Activated T-cell treated with anti-CD3 and anti-CD28 coated beads, Interleukin-2, amount 50 U/mL, for 4 hours (primary cell): ENCODE results near the gene CIB2. TPM values are rescaled to one million over a fixed set of nuclear protein-coding genes. Genes with fewer than 3 reads are reported as not detected.

Experiments used
- ATAC-seq, 2 donors: fragments of 200-7000 bp; cut with Tn5 transposase; one replicate each; pipeline ENCODE4 v1.10.0; 2021
- DNase-seq: peaks from one replicate; pipeline ENCODE4 v3.0.0-alpha.2; 2020
- H3K27me3 Mint-ChIP-seq: one replicate; pipeline ENCODE4 v1.8.0; 2021; ENCODE audit warnings: low read depth, mixed read lengths
- H3K36me3 Mint-ChIP-seq: one replicate; pipeline ENCODE4 v1.8.0; 2022; ENCODE audit warnings: mixed read lengths; ENCODE audit not compliant: insufficient read depth
- H3K4me1 Mint-ChIP-seq: one replicate; pipeline ENCODE4 v1.8.0; 2021; ENCODE audit warnings: low read depth, mixed read lengths
- H3K4me3 Mint-ChIP-seq: one replicate; pipeline ENCODE4 v1.8.0; 2021; ENCODE audit warnings: mild to moderate bottlenecking, moderate library complexity, mixed read lengths
- H3K9me3 Mint-ChIP-seq: one replicate; pipeline ENCODE4 v1.8.0; 2021; ENCODE audit warnings: mixed read lengths
- total RNA-seq, 3 donors: library from RNA; stranded (reverse); gene quantifications; one replicate each; pipeline ENCODE4 v1.2.1, GENCODE V29; 2021

The CIB2 gene
- total RNA-seq, 3 donors from 2014 or later = 1.3 to 2.0 (median 1.3) TPM

DNA sequence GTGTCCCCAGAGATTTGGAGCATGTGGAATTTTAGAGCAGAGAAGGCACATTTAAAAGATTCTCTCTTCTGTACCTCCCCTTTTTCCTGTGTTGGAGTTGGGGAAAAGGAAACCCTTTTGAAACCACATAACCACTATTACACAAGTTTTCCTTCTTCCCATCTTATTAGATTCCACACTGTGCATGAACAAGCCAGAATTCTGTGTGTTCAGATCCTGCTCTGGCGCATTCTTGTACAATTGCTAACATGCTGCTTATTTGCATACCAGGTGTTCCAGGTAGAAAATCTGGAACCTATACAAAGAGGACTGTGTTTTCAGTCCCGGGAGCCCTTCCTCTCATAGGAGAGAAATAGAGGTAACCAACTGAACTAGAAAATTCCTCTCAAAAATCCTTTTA lies 2.6 kb upstream of the CIB2 start:
- Mint-ChIP-seq H3K9me3 (no peaks in the 10 kb centered on the region), H3K4me1 (peaks cover 11% of the 10 kb centered on the region), H3K4me3 (no peak overlapping the region), H3K27me3 (no peaks in the 10 kb centered on the region), H3K36me3 (no peaks in the 10 kb centered on the region)
- DNase-seq (no peak), ATAC-seq (no peak)

GRCh38 chr15:78130466-78131294 lies 565 bp downstream of the CIB2 start:
- no peaks in the 10 kb centered on the region for H3K27me3 Mint-ChIP-seq
- peaks cover 11% of the 10 kb centered on the region for H3K4me1 Mint-ChIP-seq
- peak overlapping the region; percentile 74 for H3K4me3 Mint-ChIP-seq
- no peaks in the 10 kb centered on the region for H3K9me3 Mint-ChIP-seq
- no peaks in the 10 kb centered on the region for H3K36me3 Mint-ChIP-seq
- peak; percentile 51 to 59 for ATAC-seq
- DNase-seq = peak; percentile 23

DNA sequence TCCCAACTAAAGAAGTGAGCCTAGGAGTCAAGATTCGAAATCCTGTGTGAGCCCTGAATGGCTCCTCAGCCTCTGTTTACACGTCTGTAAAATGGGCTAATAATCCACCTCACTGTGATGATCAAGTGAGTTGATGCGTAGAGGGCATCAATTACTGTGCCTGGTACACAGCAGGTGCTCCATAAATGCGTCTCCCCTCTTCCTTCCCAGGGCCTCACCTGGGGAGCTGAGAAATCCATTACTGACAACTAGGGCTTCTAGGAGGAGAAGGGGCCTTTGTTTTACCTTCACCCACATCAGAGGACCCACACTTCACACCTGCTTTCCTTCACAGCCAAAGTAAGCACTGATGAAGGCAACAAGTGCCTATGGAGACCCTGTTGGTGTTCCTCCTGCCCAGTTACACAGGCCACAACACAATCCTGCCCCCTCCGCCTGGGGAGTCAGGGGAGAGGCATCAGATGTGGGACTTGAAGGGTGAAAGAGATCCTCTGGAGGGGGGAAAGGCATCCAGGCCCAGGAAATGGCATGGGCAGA lies 1.4 kb downstream of the CIB2 start:
- Mint-ChIP-seq H3K36me3 (no peaks in the 10 kb centered on the region), H3K27me3 (no peaks in the 10 kb centered on the region), H3K4me3 (peak overlapping the region; percentile 74), H3K4me1 (peaks cover 11% of the 10 kb centered on the region), H3K9me3 (no peaks in the 10 kb centered on the region)
- ATAC-seq = no peak
- no peak for DNase-seq

DNA sequence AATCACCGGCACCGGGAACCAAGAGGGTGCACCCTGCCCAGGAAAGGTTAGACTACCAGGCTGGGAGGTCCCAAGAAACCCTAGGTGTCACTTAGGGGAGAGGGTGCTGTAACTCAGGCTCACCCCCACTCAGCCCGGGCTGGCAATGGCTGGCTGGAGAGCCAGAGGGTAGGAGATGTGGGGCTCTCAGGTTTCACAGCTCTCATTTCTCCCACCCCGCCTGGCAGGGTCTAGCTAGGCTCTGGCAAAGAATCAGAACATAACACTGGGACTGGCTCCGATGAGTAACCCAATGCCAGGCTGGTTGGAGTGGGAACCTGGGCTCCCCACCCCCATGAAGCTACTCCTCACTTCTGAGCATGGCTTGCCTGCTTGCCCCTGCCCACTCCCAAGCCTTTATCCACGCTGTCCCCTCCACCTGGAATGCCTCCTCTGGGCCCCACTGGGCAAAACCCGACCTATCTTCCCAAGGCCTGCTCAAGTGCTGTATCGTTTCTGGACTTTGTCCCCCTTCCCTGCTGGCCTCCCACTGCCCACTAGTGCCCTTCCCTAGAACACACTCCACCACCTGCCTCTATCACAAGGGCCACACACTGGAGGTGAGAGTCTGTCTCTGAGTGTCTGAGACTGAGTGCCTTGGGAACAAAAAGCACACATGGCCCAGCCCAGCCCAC lies 2.0 kb downstream of the CIB2 start:
- Mint-ChIP-seq H3K4me3 (no peak overlapping the region), H3K27me3 (no peaks in the 10 kb centered on the region), H3K9me3 (no peaks in the 10 kb centered on the region), H3K4me1 (peaks cover 11% of the 10 kb centered on the region), H3K36me3 (no peaks in the 10 kb centered on the region)
- ATAC-seq (no peak), DNase-seq (no peak)

DNA sequence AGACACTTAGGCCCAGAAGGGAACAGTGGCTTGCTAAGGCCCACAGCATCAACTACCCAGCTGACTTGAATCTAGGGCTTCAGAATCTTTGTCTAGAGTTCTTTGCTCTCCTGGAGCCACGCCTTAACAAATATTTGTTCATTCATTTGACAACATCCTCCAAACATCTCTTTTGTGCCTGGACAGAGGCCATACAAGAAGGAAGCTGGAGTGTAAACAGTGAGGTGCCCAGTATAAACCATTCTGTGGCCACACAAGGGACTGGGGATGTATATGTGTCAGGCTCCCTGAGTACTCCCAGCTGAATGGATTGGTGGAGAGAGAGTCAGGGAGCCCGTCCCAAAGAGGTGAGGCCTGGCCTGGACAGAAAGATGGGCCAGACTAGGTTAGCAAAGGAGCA lies 3.4 kb downstream of the CIB2 start:
- no peak overlapping the region for H3K4me3 Mint-ChIP-seq
- DNase-seq (no peak), ATAC-seq (no peak)
- peaks cover 9% of the 10 kb centered on the region for H3K4me1 Mint-ChIP-seq
- no peaks in the 10 kb centered on the region for H3K9me3 Mint-ChIP-seq
- no peaks in the 10 kb centered on the region for H3K27me3 Mint-ChIP-seq
- H3K36me3 Mint-ChIP-seq = no peaks in the 10 kb centered on the region

- H3K36me3 Mint-ChIP-seq = no peaks in the 10 kb centered on the region
- ATAC-seq = no peak
- no peaks in the 10 kb centered on the region for H3K4me1 Mint-ChIP-seq
- H3K9me3 Mint-ChIP-seq = no peaks in the 10 kb centered on the region
- no peak for DNase-seq
- H3K4me3 Mint-ChIP-seq = no peak overlapping the region
- no peaks in the 10 kb centered on the region for H3K27me3 Mint-ChIP-seq
Measured at GRCh38 chr15:78125267-78125666, 6.0 kb downstream of the CIB2 start.

GRCh38 chr15:78120523-78120922 lies 10.7 kb downstream of the CIB2 start:
- no peak overlapping the region for H3K4me3 Mint-ChIP-seq
- no peak for ATAC-seq
- H3K36me3 Mint-ChIP-seq = no peaks in the 10 kb centered on the region
- H3K9me3 Mint-ChIP-seq = no peaks in the 10 kb centered on the region
- H3K4me1 Mint-ChIP-seq = no peaks in the 10 kb centered on the region
- no peak for DNase-seq
- H3K27me3 Mint-ChIP-seq = no peaks in the 10 kb centered on the region

DNA sequence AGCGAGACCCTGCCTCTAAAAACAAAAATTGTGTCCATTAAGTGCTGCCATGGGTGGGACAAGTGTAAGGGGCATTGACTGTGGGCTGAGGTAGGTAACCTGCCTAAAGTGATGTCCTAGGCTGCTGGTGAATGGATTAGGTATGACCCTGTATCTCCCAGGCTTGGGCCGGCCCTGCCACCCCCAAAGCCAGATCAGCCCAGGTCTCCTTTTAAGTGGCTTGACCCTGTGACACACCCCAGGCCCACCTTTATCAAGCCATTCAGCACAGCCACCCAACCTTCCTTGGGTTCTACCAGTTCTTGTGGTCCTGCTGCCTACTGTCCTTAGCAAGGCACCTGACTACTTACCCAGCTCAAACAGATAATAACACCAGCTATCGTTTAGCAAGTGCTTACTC lies 18.7 kb downstream of the CIB2 start:
- Mint-ChIP-seq H3K4me1 (no peaks in the 10 kb centered on the region), H3K4me3 (no peak overlapping the region), H3K9me3 (no peaks in the 10 kb centered on the region), H3K27me3 (no peaks in the 10 kb centered on the region), H3K36me3 (no peaks in the 10 kb centered on the region)
- ATAC-seq = no peak
- DNase-seq = no peak

DNA sequence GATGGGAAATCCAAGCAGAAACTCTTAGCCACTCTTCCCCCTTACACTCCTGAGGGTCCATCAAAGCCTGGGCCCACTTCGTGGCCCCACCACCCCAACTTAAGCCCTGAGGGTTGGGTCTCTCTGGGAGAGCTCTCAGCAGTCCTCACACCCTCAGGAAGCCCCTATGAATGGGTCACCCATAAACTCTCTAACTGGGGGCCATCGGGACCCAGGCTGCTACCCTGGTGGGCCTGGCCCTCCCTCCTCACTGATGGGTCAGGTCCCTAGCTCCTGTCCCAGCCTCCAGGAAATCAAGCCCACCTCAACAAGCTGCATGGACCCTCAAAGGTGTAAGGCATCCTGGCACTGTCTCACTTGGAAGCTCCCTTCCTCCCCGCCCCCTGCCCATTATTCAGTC lies 19.5 kb downstream of the CIB2 start:
- no peaks in the 10 kb centered on the region for H3K9me3 Mint-ChIP-seq

GRCh38 chr15:78110916-78111475 lies 20.2 kb downstream of the CIB2 start:
- no peaks in the 10 kb centered on the region for H3K27me3 Mint-ChIP-seq
- H3K4me1 Mint-ChIP-seq = peaks cover 7% of the 10 kb centered on the region
- no peaks in the 10 kb centered on the region for H3K9me3 Mint-ChIP-seq
- no peaks in the 10 kb centered on the region for H3K36me3 Mint-ChIP-seq
- DNase-seq (no peak), ATAC-seq (no peak)
- H3K4me3 Mint-ChIP-seq = no peak overlapping the region

More for the DNA sequence above, 19.5 kb downstream of the CIB2 start:
- Mint-ChIP-seq H3K4me3 (no peak overlapping the region), H3K27me3 (no peaks in the 10 kb centered on the region), H3K36me3 (no peaks in the 10 kb centered on the region), H3K4me1 (no peaks in the 10 kb centered on the region)
- DNase-seq (no peak), ATAC-seq (no peak)

DNA sequence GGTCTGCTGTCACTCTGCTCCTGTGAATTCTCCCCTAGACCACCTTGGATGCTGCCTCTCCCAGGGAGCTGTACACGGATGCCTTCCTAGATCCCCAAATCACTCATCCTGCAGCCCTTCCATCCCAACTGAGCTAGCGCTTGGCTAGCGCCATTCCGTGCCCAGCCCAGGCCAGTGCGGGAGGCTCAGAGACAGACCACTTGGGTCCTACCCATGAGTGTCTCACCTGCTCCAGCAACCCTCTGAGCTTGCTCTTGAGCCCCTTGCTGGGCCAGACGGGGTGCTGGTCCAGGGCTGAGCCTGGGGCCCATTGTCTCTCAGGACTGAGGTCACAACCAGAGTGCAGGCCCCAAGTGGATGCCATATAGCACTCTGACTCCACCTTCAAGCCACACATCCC lies 21.1 kb downstream of the CIB2 start:
- H3K27me3 Mint-ChIP-seq = no peaks in the 10 kb centered on the region
- no peak overlapping the region for H3K4me3 Mint-ChIP-seq
- ATAC-seq = no peak
- peaks cover 16% of the 10 kb centered on the region for H3K4me1 Mint-ChIP-seq
- H3K36me3 Mint-ChIP-seq = no peaks in the 10 kb centered on the region
- DNase-seq = no peak
- H3K9me3 Mint-ChIP-seq = no peaks in the 10 kb centered on the region

- Mint-ChIP-seq H3K9me3 (no peaks in the 10 kb centered on the region), H3K27me3 (no peaks in the 10 kb centered on the region), H3K4me1 (peaks cover 25% of the 10 kb centered on the region), H3K4me3 (no peak overlapping the region), H3K36me3 (no peaks in the 10 kb centered on the region)
- ATAC-seq (no peak), DNase-seq (no peak)
Measured at GRCh38 chr15:78109156-78109555, 22.1 kb downstream of the CIB2 start.

DNA sequence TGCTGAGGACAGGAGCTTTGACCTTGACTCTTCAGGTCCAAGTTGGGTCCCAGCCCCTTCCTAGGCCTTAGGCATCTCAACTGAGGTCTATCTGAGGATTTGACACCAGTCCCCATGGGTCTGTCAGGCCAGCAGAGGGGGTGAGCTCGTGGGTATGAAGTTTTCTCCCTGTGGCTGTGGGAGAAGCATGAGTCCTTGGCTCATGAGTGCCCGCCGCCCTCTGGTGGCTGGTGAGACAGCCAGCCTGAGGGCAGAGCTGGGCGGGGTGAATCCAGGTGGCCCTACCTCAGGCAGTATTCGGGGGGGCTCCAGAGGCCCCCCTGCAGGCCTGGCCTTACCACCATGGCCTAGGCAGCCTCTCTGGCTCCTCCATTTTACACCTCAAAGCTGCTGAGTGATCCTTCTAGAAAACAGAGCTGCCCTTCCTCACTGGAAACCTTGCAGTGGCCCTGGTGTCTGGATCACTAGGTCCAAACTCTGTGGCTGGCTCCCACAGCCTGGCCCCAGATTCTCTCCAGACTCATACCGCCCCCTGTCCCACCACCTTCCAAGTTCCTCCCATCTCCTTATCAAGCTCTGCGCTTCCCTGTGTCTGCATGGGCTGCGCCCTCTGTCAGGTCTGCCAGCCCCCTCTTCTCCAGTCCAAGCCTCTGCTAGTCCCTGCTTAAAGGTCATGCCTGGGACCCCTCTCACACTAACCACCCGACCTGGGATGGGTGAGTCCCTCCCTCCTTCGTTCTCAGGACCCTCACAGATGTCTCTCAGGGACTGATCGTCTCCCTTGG lies 22.8 kb downstream of the CIB2 start:
- H3K27me3 Mint-ChIP-seq = no peaks in the 10 kb centered on the region
- peak; percentile 84 for DNase-seq
- ATAC-seq = peak; percentile 82 to 83
- H3K9me3 Mint-ChIP-seq = no peaks in the 10 kb centered on the region
- H3K4me1 Mint-ChIP-seq = peaks cover 32% of the 10 kb centered on the region
- no peaks in the 10 kb centered on the region for H3K36me3 Mint-ChIP-seq
- H3K4me3 Mint-ChIP-seq = no peak overlapping the region

- Mint-ChIP-seq H3K4me1 (peaks cover 42% of the 10 kb centered on the region), H3K4me3 (no peak overlapping the region), H3K36me3 (no peaks in the 10 kb centered on the region), H3K27me3 (no peaks in the 10 kb centered on the region), H3K9me3 (no peaks in the 10 kb centered on the region)
- DNase-seq (no peak), ATAC-seq (no peak)
Measured at GRCh38 chr15:78107471-78107870, 23.8 kb downstream of the CIB2 start.
